ENCODE data around the gene SPATA19. TPM values are rescaled to one million over a fixed set of nuclear protein-coding genes. Genes with fewer than 3 reads are reported as not detected.

SPATA19 gene
- total RNA-seq, 4 donors from 2014 or later = not detected

- no peaks in the 10 kb centered on the region for H3K36me3 ChIP-seq
- TF ChIP-seq CTCF (IDR thresholded peaks at IDR 0.05) (no peak), POLR2A (IDR thresholded peaks at IDR 0.05) (no peak)
- H3K4me3 ChIP-seq = no peak overlapping the region
- H3K4me1 ChIP-seq = no peaks in the 10 kb centered on the region
- peak in 1 of 3 donors; percentile 8 for DNase-seq
- H3K27ac ChIP-seq = no peak overlapping the region
- no peaks in the 10 kb centered on the region for H3K9me3 ChIP-seq
- H3K27me3 ChIP-seq = no peaks in the 10 kb centered on the region
Measured at GRCh38 chr11:133889893-133890292, 44.6 kb upstream of the SPATA19 start.

- no peak for DNase-seq
- H3K4me1 ChIP-seq = no peaks in the 10 kb centered on the region
- no peak for TF ChIP-seq CTCF (IDR thresholded peaks at IDR 0.05)
- no peak for TF ChIP-seq POLR2A (IDR thresholded peaks at IDR 0.05)
- no peak overlapping the region for H3K4me3 ChIP-seq
- no peaks in the 10 kb centered on the region for H3K36me3 ChIP-seq
- H3K9me3 ChIP-seq = no peaks in the 10 kb centered on the region
- H3K27me3 ChIP-seq = no peaks in the 10 kb centered on the region
- H3K27ac ChIP-seq = no peak overlapping the region
Measured at GRCh38 chr11:133889188-133889587, 43.9 kb upstream of the SPATA19 start.

GRCh38 chr11:133887692-133888332, 42.5 kb upstream of the SPATA19 start:
- Histone ChIP-seq H3K27ac (no peak overlapping the region), H3K4me3 (no peak overlapping the region), H3K27me3 (no peaks in the 10 kb centered on the region), H3K4me1 (no peaks in the 10 kb centered on the region), H3K36me3 (no peaks in the 10 kb centered on the region), H3K9me3 (no peaks in the 10 kb centered on the region)
- no peak for DNase-seq
- TF ChIP-seq CTCF (IDR thresholded peaks at IDR 0.05) (no peak), POLR2A (IDR thresholded peaks at IDR 0.05) (no peak)

- Histone ChIP-seq H3K4me1 (no peaks in the 10 kb centered on the region), H3K36me3 (no peaks in the 10 kb centered on the region), H3K9me3 (no peaks in the 10 kb centered on the region), H3K27me3 (no peaks in the 10 kb centered on the region), H3K4me3 (no peak overlapping the region), H3K27ac (no peak overlapping the region)
- no peak for TF ChIP-seq POLR2A (IDR thresholded peaks at IDR 0.05)
- no peak for TF ChIP-seq CTCF (IDR thresholded peaks at IDR 0.05)
- peak in 1 of 3 donors; percentile 8 for DNase-seq
Measured at GRCh38 chr11:133886029-133886428, 40.7 kb upstream of the SPATA19 start.

GRCh38 chr11:133872160-133872559, 26.8 kb upstream of the SPATA19 start:
- Histone ChIP-seq H3K27ac (no peak overlapping the region), H3K9me3 (no peaks in the 10 kb centered on the region), H3K4me1 (no peaks in the 10 kb centered on the region), H3K36me3 (no peaks in the 10 kb centered on the region), H3K27me3 (no peaks in the 10 kb centered on the region), H3K4me3 (no peak overlapping the region)
- TF ChIP-seq POLR2A (IDR thresholded peaks at IDR 0.05) = no peak
- TF ChIP-seq CTCF (IDR thresholded peaks at IDR 0.05) = no peak
- no peak for DNase-seq

GRCh38 chr11:133867456-133867855, 22.1 kb upstream of the SPATA19 start:
- Histone ChIP-seq H3K27me3 (no peaks in the 10 kb centered on the region), H3K4me1 (no peaks in the 10 kb centered on the region), H3K27ac (no peak overlapping the region), H3K4me3 (no peak overlapping the region), H3K36me3 (no peaks in the 10 kb centered on the region), H3K9me3 (no peaks in the 10 kb centered on the region)
- DNase-seq = no peak
- TF ChIP-seq POLR2A (IDR thresholded peaks at IDR 0.05) = no peak
- TF ChIP-seq CTCF (IDR thresholded peaks at IDR 0.05) = no peak

Measured in Peyer's patch (tissue), 4 donors.